CD4-positive, alpha-beta T cell treated with Interleukin-4 for 4 hours (primary cell): ENCODE measurements around the gene TP53BP2.
"Not testable (repeated sequence)": the region's sequence is repeated elsewhere in the genome, so short reads cannot be mapped to it uniquely, and the experiment has no call there.

Experiments used
- DNase-seq: peaks from one replicate; pipeline ENCODE4 v3.0.0-alpha.2; 2020

TP53BP2 gene

DNA sequence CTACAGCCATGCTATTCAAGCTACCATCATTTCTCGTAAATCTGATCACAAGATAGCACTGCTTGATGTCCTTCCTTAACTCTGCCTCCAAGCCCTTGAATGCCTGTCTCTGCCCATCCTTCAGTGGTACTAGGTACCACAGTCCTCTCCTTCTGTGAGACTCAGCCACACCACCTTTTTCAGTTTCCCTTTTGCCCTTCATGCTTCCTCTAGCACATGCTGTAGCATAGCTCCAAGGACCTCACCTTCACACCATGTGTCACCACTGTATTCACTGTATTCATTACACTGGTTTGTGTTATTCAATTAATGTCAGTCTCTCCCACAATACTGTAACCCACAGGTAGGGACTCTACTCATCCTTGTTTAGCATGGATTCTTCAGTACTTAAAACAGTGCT lies 8.0 kb upstream of the TP53BP2 start:
- DNase-seq = no peak

DNA sequence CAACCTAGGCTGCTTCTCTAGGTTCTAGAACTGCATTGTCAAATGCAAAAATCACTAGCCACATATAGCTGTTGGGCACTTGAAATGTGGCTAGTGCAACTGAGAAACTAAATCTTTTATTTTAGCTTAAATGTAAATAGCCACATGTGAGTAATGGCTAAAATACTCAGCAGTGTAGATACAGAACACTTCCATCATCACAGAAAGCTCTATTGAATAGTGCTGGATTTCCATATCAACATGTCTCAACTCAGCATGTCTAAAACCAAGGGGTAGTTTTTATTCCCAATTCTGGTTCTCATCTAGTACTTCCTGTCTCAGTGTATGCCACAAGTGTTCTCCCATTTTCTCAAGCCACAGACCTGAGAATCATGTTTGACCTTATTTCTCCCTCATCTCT lies 7.5 kb upstream of the TP53BP2 start:
- no peak for DNase-seq

GRCh38 chr1:223852337-223852736 lies 6.6 kb upstream of the TP53BP2 start:
- no peak for DNase-seq

GRCh38 chr1:223849352-223850254 lies 3.9 kb upstream of the TP53BP2 start:
- DNase-seq = no peak

DNA sequence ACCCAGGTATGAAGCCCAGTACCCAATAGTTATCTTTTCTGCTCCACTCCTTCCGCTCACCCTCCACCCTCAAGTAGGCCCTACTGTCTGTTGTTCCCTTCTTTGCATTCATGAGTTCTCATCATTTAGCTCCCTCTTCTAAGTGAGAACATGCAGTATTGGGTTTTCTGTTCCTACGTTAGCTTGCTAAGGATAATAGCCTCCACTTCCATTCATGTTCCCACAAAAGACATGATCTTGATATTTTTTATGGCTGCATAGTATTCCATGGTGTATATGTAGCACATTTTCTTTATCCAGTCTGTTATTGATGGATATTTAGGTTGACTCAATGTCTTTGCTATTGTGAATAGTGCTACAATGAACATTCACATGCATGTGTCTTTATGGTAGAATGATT lies 2.8 kb upstream of the TP53BP2 start:
- no peak for DNase-seq

DNA sequence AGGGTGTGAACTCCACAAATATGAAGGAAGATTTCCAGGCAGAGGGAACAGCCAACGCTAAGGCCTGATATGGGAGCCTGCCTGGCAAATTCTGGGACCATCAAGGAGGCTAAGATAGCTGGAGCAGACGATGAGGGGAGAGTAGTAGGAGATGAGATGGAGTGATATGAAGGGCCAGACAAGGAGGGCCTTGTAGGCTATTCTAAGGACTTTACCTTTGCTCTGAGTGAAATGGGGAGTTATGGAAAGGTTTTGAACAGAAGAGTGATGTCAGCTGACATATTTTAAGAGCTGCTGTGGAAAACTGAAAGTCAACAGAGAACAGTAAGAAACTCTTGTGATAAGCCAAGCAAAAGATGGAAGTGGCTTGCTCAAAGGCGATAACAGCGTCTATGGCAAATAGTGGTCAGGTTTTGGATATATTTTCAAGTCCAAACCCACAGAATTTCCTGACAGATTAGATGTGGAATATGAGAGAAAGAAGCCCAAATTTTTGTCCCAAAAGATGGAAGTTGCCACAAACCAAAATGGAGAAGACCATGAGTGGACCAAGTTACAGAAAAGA lies 2.1 kb upstream of the TP53BP2 start:
- DNase-seq = no peak

GRCh38 chr1:223845037-223845809 lies 524 bp downstream of the TP53BP2 start:
- DNase-seq = peak; percentile 46

GRCh38 chr1:223844787-223845036 lies 1.0 kb downstream of the TP53BP2 start:
- DNase-seq = peak; percentile 46

DNA sequence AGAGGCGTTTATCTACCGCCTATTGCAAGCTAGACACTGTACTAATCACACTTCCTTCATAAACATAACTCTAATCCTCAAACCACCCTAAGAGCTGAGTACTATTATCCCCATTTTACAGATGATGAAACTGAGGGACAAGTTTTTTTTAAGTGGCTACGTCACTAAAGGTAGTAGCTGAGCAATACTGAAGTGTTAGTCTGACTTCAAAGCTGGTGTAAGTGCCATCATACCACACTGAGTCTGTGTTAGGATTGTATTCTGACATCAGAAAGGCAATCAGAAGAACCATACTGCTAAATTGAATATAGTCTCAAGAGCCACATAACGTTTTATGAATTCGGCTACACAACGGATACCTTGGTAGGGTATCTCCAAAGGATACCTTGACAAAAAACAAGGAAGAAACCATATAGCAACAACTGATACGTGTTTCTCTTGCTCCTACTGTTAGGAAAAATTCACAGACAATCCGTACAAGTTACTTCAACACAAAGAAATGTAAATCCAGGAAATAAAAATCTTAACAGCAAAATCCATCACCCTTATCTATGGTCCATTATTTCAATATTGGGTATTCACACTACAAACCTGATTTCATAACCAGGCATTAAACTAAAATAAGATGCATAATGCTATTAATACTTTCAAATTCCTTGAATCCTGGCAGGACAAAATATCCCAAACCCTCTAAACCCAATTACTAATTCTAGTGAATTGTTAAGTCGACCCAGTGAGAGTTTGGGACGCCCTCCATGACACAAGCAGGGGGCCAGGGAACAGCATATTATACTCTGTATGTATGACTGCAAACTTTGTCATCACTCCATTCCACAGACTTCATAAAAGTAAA lies 1.6 kb downstream of the TP53BP2 start:
- DNase-seq = peak; percentile 41

GRCh38 chr1:223842784-223843183 lies 3.0 kb downstream of the TP53BP2 start:
- no peak for DNase-seq

GRCh38 chr1:223841977-223842623 lies 3.6 kb downstream of the TP53BP2 start:
- not testable (repeated sequence) for DNase-seq

GRCh38 chr1:223840254-223840653 lies 5.5 kb downstream of the TP53BP2 start:
- DNase-seq = no peak

DNA sequence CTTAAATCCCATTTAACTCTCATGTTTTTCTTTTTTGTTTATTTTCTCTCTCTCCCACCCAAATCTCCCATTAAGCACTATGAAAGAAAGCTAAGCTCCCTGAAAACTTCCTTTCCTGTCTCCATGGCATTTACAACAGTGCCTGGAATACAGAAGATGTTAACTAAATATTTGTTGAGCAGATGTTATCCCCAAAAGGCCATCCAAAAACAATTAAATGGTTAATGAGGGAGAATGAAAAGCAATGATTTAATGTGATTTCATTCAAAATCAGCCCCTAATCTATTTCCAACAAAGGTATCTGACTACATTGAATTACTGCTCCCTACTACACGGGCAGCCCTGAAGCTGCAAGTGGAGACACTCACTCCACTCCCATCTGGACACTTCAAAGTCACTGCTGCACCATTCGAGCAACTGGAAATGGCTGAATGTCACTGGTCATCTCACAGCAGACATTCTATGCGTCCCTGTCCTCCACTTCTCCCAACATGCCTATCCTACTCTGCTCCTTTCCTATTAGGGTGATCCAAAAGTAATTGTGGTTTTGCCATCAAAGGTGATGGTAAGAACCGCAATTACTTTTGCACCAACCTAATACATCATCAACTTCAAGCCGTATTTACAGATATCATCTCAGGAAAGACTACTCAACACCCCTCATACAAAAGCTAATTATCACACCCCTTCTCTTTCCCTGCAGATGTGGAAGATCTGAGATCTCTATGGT lies 7.5 kb downstream of the TP53BP2 start:
- no peak for DNase-seq

DNA sequence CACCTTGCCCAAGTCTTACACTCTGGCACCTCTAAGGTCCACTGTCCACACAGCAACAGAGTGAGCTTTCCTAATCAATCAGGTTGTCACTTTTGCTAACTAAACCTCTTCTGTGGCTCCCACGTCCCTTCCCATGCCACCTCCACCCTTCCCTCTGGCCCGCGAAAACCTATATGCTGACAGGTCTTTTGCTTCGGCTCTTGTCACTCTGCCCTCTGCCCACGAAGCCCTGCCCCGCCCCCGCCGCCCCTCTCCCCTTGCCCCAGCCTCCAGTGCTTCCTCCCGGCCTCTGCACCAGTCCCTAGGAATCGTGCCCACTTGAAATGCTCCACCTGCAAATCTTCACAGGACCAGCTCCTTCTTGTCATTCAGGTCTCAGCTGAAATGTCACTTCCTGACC lies 8.1 kb downstream of the TP53BP2 start:
- no peak for DNase-seq

DNA sequence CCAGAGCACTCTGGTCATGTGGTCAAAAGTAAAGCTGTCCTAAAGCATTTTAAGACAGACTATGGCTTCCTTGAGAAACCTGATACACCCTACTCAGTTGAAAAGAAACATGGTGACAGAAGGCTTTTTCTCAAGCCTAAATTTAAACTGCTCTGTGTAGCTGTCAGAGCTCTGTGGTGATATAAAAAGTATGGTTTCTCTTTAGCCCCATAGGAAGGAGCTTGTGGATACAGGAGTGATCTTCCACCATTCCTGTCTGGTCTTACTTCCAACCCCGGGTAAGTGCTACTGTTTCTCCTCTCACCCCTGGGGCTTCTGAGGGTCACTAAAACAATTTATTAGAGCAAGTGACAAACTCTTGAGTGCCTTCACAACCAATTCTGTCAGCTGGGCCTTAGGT lies 8.5 kb downstream of the TP53BP2 start:
- DNase-seq = no peak

- no peak for DNase-seq
Observed at GRCh38 chr1:223836586-223836985, 9.2 kb downstream of the TP53BP2 start.

- DNase-seq = no peak
Observed at GRCh38 chr1:223835754-223836153, 10.0 kb downstream of the TP53BP2 start.

DNA sequence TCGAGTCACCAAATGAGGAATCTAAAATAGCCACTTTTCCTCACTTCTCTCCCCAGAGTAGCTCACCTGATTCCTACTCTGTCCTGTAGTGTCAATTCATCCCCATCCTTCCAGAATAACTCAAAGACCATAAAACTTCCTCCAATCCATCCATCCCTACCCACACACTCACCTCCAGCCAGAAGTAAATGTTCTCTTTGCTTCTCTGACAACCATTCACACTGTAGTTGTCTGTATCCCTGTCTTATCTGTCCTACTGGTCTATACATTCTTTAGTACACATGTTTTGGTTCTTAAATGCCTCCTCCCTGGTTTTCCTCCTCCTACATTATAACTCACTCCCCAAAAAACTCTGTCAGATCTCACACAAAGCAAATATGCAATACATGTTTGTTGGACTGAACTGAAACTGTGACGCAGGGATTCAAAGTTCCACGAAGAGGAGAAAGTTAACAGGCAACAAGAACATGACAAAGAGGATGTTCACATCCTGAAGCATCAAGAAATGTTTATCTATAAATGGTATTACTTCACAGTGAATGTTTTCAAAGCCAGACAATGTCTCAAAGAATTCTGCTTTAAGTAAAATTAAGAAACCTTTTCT lies 11.0 kb downstream of the TP53BP2 start:
- peak; percentile 38 for DNase-seq

GRCh38 chr1:223833948-223834347 lies 11.8 kb downstream of the TP53BP2 start:
- DNase-seq = no peak

- no peak for DNase-seq
Observed at GRCh38 chr1:223832637-223832943, 13.2 kb downstream of the TP53BP2 start.
